ENCODE measurements around the gene EVC2. TPM values are rescaled to one million over a fixed set of nuclear protein-coding genes. Genes with fewer than 3 reads are reported as not detected.

EVC2 gene, protein sequence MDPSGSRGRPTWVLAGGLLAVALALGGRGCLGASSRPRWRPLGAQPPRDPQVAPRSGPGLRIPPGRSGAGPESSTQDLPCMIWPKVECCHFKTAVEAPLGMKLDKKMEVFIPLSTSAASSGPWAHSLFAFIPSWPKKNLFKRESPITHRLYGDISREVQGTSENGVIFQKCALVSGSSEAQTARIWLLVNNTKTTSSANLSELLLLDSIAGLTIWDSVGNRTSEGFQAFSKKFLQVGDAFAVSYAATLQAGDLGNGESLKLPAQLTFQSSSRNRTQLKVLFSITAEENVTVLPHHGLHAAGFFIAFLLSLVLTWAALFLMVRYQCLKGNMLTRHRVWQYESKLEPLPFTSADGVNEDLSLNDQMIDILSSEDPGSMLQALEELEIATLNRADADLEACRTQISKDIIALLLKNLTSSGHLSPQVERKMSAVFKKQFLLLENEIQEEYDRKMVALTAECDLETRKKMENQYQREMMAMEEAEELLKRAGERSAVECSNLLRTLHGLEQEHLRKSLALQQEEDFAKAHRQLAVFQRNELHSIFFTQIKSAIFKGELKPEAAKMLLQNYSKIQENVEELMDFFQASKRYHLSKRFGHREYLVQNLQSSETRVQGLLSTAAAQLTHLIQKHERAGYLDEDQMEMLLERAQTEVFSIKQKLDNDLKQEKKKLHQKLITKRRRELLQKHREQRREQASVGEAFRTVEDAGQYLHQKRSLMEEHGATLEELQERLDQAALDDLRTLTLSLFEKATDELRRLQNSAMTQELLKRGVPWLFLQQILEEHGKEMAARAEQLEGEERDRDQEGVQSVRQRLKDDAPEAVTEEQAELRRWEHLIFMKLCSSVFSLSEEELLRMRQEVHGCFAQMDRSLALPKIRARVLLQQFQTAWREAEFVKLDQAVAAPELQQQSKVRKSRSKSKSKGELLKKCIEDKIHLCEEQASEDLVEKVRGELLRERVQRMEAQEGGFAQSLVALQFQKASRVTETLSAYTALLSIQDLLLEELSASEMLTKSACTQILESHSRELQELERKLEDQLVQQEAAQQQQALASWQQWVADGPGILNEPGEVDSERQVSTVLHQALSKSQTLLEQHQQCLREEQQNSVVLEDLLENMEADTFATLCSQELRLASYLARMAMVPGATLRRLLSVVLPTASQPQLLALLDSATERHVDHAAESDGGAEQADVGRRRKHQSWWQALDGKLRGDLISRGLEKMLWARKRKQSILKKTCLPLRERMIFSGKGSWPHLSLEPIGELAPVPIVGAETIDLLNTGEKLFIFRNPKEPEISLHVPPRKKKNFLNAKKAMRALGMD
- total RNA-seq, result 2.5 TPM in 2 replicates

DNA sequence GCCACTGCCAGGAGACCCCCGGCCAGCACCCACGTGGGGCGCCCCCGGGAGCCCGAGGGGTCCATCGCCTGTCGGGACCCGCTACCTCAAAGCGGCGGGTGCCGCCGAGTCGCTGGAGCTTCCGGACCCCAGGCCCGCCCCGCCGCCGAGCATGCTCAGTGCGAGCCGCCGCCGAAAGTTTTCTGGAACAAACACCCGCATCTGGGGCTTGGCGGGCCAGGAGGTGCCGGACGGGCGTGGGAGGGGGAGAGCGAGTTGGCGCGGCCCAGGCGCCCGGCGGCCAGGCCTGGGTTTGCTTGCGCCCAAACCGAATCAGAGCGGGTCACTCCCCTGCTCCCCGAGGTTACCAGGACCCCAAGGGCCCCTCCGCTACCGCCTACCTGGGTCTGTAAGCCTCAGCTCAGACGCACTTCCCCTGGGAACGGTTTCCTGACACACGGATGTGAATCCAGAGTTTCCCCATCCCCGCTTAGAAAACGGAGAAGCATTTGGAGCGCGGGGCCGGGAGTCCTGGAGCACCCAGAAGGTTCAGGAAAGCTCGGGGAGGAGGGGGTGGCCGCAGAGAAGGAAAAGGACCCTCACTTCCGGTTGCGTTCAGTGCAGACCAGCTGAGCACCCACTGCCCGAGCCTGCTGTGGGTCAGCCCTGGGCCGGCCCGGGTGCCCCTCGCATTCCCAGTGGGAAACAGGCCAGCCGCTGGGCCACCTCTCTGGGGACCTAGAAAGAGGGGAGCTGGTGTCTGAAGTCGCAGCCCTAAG lies at the start of gene EVC2:
TSS of gene EVC2 (minus strand) at position 111 of the 758 bp plus-strand sequence. CDS start at position 65, 46 bp downstream.

DNA sequence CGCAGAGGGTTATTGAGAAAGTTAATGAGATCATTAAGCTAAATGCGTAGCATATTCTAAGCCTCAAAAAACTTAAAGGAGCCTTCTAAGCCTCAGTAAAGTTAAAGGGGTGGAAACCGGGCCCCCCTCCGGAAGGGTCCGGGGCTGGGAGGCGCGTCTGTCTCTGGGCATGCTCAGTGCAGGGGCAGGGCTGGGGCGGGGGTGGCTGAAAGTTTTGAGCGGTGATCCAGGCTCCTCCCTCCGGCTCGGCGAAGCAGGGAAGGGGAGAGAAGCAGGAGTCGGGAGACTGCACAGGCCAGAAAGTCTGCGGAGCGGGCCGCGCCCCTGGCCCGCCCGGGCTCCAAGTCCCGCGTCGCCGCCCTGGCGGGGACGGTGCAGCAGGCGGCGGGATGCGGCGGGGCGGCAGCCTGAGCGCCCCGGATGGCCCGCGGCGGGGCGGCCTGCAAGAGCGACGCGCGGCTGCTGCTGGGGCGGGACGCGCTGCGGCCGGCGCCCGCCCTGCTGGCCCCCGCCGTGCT lies 2.7 kb upstream of the EVC2 start, which contains the start of gene EVC:
TSS of gene EVC (plus strand) at position 241 of the 518 bp plus-strand sequence. CDS start at position 421, 180 bp downstream.

Other genes with a start within 250 kb of the EVC2 start
- 9.1 and 9.3 TPM in 2 replicates for gene EVC, start 2.6 kb upstream of the EVC2 start, total RNA-seq
- 0.05 TPM in 1 of 2 replicates, not detected in the other for gene CRMP1, start 184.5 kb upstream of the EVC2 start, total RNA-seq

Data from mammary microvascular endothelial cell (primary cell).